ENCODE data around the gene TFPT. TPM values are rescaled to one million over a fixed set of nuclear protein-coding genes. Genes with fewer than 3 reads are reported as not detected.

The TFPT gene
- total RNA-seq, 2 donors from 2014 or later = 30.7 to 52.0 TPM

GRCh38 chr19:54158812-54159351 lies 43.4 kb upstream of the TFPT start:
- peak overlapping the region; percentile 88 to 95 for H3K27ac ChIP-seq
- no peaks in the 10 kb centered on the region for H3K27me3 ChIP-seq (replicated peaks; ENCODE audit: insufficient read depth)
- WGBS = 5% methylated on average over 19 of the region's 19 CpGs
- no peak for DNase-seq (ENCODE audit: low spot score)
- intact Hi-C loops (cut with DNase I) = loop anchor here (2.0 kb wide), 1 partner anchor 22 kb away; the partner anchor contains the start of gene CNOT3
- TF ChIP-seq, protein P1, sequence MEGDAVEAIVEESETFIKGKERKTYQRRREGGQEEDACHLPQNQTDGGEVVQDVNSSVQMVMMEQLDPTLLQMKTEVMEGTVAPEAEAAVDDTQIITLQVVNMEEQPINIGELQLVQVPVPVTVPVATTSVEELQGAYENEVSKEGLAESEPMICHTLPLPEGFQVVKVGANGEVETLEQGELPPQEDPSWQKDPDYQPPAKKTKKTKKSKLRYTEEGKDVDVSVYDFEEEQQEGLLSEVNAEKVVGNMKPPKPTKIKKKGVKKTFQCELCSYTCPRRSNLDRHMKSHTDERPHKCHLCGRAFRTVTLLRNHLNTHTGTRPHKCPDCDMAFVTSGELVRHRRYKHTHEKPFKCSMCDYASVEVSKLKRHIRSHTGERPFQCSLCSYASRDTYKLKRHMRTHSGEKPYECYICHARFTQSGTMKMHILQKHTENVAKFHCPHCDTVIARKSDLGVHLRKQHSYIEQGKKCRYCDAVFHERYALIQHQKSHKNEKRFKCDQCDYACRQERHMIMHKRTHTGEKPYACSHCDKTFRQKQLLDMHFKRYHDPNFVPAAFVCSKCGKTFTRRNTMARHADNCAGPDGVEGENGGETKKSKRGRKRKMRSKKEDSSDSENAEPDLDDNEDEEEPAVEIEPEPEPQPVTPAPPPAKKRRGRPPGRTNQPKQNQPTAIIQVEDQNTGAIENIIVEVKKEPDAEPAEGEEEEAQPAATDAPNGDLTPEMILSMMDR (IDR thresholded peaks at IDR 0.05) = no peak
- no peak for TF ChIP-seq POLR2A (IDR thresholded peaks at IDR 0.05)
- TF ChIP-seq POLR2AphosphoS5 (IDR thresholded peaks at IDR 0.05) = no peak
- H3K36me3 ChIP-seq = peaks cover 9 to 10% of the 10 kb centered on the region in 2 donors
- H3K4me3 ChIP-seq = peak overlapping the region; percentile 71 to 89
- H3K4me1 ChIP-seq (replicated peaks) = peaks cover 26% of the 10 kb centered on the region
- no peaks in the 10 kb centered on the region for H3K9me3 ChIP-seq

DNA sequence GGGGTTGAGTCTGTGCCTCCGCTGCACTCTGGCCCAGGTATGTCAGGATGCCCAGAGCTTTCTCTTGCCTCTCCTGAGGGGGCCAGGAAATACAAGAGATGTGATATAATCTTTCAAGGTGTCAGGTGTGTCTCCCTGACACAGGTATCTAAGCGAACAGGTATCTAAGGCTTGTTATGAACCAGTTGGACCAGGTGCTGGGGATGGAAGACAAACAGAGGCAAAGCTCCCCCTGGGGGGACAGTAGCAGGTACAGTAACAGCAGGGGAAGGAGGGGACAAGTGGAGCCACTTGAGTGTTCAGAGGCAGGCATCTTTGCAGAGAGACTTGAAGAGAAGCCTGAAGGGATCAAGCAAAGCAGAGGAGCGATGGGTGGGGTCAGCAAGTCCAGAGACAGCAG lies 41.5 kb upstream of the TFPT start:
- intact Hi-C loops (cut with DNase I) = no loop called here
- Histone ChIP-seq H3K4me1 (replicated peaks) (peaks cover 20% of the 10 kb centered on the region), H3K4me3 (no peak overlapping the region), H3K36me3 (peaks cover 17 to 29% of the 10 kb centered on the region in 2 donors), H3K27me3 (replicated peaks; ENCODE audit: insufficient read depth) (no peaks in the 10 kb centered on the region), H3K27ac (no peak overlapping the region), H3K9me3 (no peaks in the 10 kb centered on the region)
- TF ChIP-seq, protein P1 (IDR thresholded peaks at IDR 0.05) = no peak
- TF ChIP-seq POLR2AphosphoS5 (IDR thresholded peaks at IDR 0.05) = no peak
- TF ChIP-seq POLR2A (IDR thresholded peaks at IDR 0.05) = no peak
- no peak for DNase-seq (ENCODE audit: low spot score)
- 72% methylated on average over 3 of the region's 3 CpGs for WGBS

DNA sequence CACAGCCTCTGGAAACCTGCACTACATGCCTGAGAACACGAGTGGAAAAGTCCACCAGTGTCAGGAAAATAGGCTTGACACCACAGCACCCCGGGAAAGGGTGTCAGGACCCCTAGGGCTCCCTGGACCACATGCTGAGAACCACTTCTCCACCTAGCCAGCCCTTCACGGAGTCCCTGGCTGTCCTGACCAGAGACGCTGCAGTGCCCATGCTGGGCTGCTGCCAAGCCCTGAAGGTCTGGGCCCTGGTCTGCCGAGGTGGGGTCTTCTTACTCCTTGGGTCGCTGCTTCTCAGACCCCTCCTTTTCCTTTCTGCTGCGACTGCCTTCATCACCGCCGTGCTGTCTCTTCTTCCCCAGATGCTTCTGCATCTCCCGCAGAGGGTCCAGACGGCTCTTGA lies 41.0 kb upstream of the TFPT start:
- DNase-seq (ENCODE audit: low spot score) = no peak
- Histone ChIP-seq H3K9me3 (no peaks in the 10 kb centered on the region), H3K27ac (no peak overlapping the region), H3K36me3 (peaks cover 20 to 32% of the 10 kb centered on the region in 2 donors), H3K27me3 (replicated peaks; ENCODE audit: insufficient read depth) (no peaks in the 10 kb centered on the region), H3K4me1 (replicated peaks) (peaks cover 18% of the 10 kb centered on the region), H3K4me3 (no peak overlapping the region)
- TF ChIP-seq POLR2A (IDR thresholded peaks at IDR 0.05) (no peak), POLR2AphosphoS5 (IDR thresholded peaks at IDR 0.05) (no peak)
- TF ChIP-seq, protein P1 (IDR thresholded peaks at IDR 0.05) = no peak
- WGBS = 71% methylated on average over 11 of the region's 11 CpGs
- intact Hi-C loops (cut with DNase I) = no loop called here

DNA sequence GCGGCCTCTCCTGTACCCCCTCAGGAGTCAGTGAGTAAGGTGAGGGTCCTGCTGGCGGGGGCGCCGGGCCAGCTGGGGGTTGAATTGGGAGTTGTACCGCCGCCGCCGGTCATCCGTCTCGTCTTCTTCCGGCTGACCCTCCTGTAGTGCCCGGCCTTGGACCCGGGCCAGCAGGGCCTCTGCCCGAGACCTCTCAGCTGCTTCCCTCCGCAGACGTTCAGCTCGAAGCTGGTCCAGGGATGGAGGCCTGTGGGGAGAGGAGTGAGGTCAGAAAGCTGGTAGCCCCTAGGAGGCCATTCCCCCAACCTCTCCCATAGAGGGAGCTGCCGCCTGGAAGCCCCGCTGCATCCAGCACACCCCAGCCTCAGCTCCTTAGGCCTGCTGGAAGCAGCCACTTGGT lies 40.2 kb upstream of the TFPT start:
- no peaks in the 10 kb centered on the region for H3K9me3 ChIP-seq
- H3K4me1 ChIP-seq (replicated peaks) = peaks cover 10% of the 10 kb centered on the region
- H3K27ac ChIP-seq = no peak overlapping the region
- no peak for TF ChIP-seq POLR2AphosphoS5 (IDR thresholded peaks at IDR 0.05)
- TF ChIP-seq POLR2A (IDR thresholded peaks at IDR 0.05) = no peak
- TF ChIP-seq, protein P1 (IDR thresholded peaks at IDR 0.05) = no peak
- intact Hi-C loops (cut with DNase I) = no loop called here
- H3K4me3 ChIP-seq = no peak overlapping the region
- 69% methylated on average over 19 of the region's 19 CpGs for WGBS
- H3K27me3 ChIP-seq (replicated peaks; ENCODE audit: insufficient read depth) = no peaks in the 10 kb centered on the region
- no peak for DNase-seq (ENCODE audit: low spot score)
- H3K36me3 ChIP-seq = peaks cover 20 to 32% of the 10 kb centered on the region in 2 donors
